ENCODE measurements around the gene VAV2. TPM values are rescaled to one million over a fixed set of nuclear protein-coding genes. Genes with fewer than 3 reads are reported as not detected.

Gene VAV2
- total and polyA plus RNA-seq, 2 of the 4 experiments (the other 2 are of a cell fraction) = 10.8 to 13.4 TPM

GRCh38 chr9:133919253-133920115, 72.6 kb downstream of the VAV2 start:
- Histone ChIP-seq H3K4me3 (ENCODE audit: insufficient read depth, low read depth, low read length) (no peak overlapping the region), H3K18ac (ENCODE audit: low read depth, low read length) (peak overlapping the region; percentile 10; the same call in 1 of the 2 replicates), H3K9ac (ENCODE audit: low read depth, low read length) (no peak overlapping the region), H4K20me1 (ENCODE audit: insufficient read depth, low read length) (peaks cover 44% of the 10 kb centered on the region), H3K4me1 (ENCODE audit: control insufficient read depth, insufficient read depth, low read length) (peaks cover 25% of the 10 kb centered on the region), H3K4me2 (ENCODE audit: low read depth, low read length) (no peak overlapping the region), H4K5ac (ENCODE audit: low read depth, low read length) (peak overlapping the region; percentile 64), H4K91ac (ENCODE audit: insufficient read depth, low read depth, low read length) (peak overlapping the region; percentile 55; the same call in 1 of the 2 replicates), H4K8ac (ENCODE audit: low read depth in 2 of 2, low read length in 2 of 2) (peak overlapping the region in 1 of 2 experiments; percentile 39; a peak in 1 of 4 replicates), H3K9me1 (ENCODE audit: insufficient read depth, low read length) (peaks cover 12% of the 10 kb centered on the region), H2AK5ac (ENCODE audit: low read depth, low read length) (peak overlapping the region; percentile 49), H3K23ac (ENCODE audit: low read depth, low read length) (0 out of 2 replicates have a peak overlapping the region, but pooled peaks have one; percentile 56), H2BK120ac (ENCODE audit: low read depth, low read length) (peak overlapping the region; percentile 68; the same call in 1 of the 2 replicates), H3K27ac (ENCODE audit: insufficient read depth, low read length) (peak overlapping the region; percentile 12; the same call in 1 of the 2 replicates), H3K56ac (ENCODE audit: extremely low read depth, insufficient read depth, low read length) (no peak overlapping the region), H2BK20ac (ENCODE audit: low read depth, low read length) (peak overlapping the region; percentile 25; the same call in 1 of the 2 replicates), H2AK9ac (replicated peaks; ENCODE audit: low read depth, low read length, poor library complexity) (peak overlapping the region; percentile 92), H3K9me3 (ENCODE audit: control insufficient read depth, insufficient read depth, low read length) (no peaks in the 10 kb centered on the region), H2BK15ac (ENCODE audit: low read depth, low read length) (no peak overlapping the region), H3K14ac (replicated peaks; ENCODE audit: low read depth, low read length) (peak overlapping the region; percentile 18; the same call in 1 of the 2 replicates), H2BK5ac (ENCODE audit: low read depth, low read length, poor library complexity, severe bottlenecking) (peak overlapping the region; percentile 8), H2AFZ (replicated peaks; ENCODE audit: low read length, poor library complexity) (peak overlapping the region; percentile 46), H3K36me3 (ENCODE audit: control insufficient read depth, insufficient read depth, low read length) (no peaks in the 10 kb centered on the region), H3K4ac (ENCODE audit: low read depth, low read length) (peak overlapping the region; percentile 88), H3K79me1 (ENCODE audit: low read depth in 1 of 2, low read length in 2 of 2) (peaks cover 31 to 81% of the 10 kb centered on the region in 2 experiments), H3K27me3 (ENCODE audit: control insufficient read depth, insufficient read depth, low read length) (no peaks in the 10 kb centered on the region)
- WGBS, 2 experiments (ENCODE audit: extremely low coverage in 2 of 2, insufficient read length in 1 of 2) = 42% methylated on average over 6 of the region's 27 CpGs; no CpG with 5 or more reads in 1 of the 2 experiments
- in situ Hi-C loops (cut with MboI; ENCODE audit: low sequenced_read_pairs) (no loop called here), dilution Hi-C loops (cut with HindIII; ENCODE audit: low sequenced_read_pairs, unreplicated experiment) (no loop called here), intact Hi-C loops (cut with micrococcal nuclease) (no loop called here)
- ChIA-PET CTCF (no interaction called here), POLR2A (ENCODE audit: unreplicated experiment) (no interaction called here)
- DNase-seq (peak; percentile 29), ATAC-seq (ENCODE audit: low read depth) (peak; percentile 66)
- no TSS peak for BruUV-seq (replicated peaks)
- TF ChIP-seq ELK1 (IDR thresholded peaks at IDR 0.05; ENCODE audit: borderline replicate concordance, low read depth, low read length) (no peak), POLR2A (IDR thresholded peaks at IDR 0.05; ENCODE audit: low read depth, low read length) (no peak), MAZ (IDR thresholded peaks at IDR 0.05; ENCODE audit: borderline replicate concordance, low read depth, low read length) (no peak), FOS (IDR thresholded peaks at IDR 0.05; ENCODE audit: low read depth, low read length) (no peak), MAFK (IDR thresholded peaks at IDR 0.05; ENCODE audit: low read depth, low read length) (no peak), CEBPB (IDR thresholded peaks at IDR 0.05; ENCODE audit: low read depth, low read length) (no peak), RAD21 (IDR thresholded peaks at IDR 0.05; ENCODE audit: low read length) (no peak), NFE2L2 (IDR thresholded peaks at IDR 0.05; ENCODE audit: low read depth, low read length) (no peak), MXI1 (IDR thresholded peaks at IDR 0.05; ENCODE audit: borderline replicate concordance, low read depth, low read length) (no peak), CHD1 (IDR thresholded peaks at IDR 0.05; ENCODE audit: low read depth, low read length) (no peak), BHLHE40 (IDR thresholded peaks at IDR 0.05; ENCODE audit: low read depth, low read length) (no peak), SMC3 (IDR thresholded peaks at IDR 0.05; ENCODE audit: low read depth, low read length) (no peak)
- TF ChIP-seq, protein P1, sequence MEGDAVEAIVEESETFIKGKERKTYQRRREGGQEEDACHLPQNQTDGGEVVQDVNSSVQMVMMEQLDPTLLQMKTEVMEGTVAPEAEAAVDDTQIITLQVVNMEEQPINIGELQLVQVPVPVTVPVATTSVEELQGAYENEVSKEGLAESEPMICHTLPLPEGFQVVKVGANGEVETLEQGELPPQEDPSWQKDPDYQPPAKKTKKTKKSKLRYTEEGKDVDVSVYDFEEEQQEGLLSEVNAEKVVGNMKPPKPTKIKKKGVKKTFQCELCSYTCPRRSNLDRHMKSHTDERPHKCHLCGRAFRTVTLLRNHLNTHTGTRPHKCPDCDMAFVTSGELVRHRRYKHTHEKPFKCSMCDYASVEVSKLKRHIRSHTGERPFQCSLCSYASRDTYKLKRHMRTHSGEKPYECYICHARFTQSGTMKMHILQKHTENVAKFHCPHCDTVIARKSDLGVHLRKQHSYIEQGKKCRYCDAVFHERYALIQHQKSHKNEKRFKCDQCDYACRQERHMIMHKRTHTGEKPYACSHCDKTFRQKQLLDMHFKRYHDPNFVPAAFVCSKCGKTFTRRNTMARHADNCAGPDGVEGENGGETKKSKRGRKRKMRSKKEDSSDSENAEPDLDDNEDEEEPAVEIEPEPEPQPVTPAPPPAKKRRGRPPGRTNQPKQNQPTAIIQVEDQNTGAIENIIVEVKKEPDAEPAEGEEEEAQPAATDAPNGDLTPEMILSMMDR (conservative IDR thresholded peaks at IDR 0.05; ENCODE audit: low read depth, low read length) = no peak
- TF ChIP-seq, protein P2, sequence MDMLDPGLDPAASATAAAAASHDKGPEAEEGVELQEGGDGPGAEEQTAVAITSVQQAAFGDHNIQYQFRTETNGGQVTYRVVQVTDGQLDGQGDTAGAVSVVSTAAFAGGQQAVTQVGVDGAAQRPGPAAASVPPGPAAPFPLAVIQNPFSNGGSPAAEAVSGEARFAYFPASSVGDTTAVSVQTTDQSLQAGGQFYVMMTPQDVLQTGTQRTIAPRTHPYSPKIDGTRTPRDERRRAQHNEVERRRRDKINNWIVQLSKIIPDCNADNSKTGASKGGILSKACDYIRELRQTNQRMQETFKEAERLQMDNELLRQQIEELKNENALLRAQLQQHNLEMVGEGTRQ (IDR thresholded peaks at IDR 0.05; ENCODE audit: low read depth, low read length) = no peak
